ENCODE measurements around the gene SARDH.

- TF ChIP-seq, protein P1, sequence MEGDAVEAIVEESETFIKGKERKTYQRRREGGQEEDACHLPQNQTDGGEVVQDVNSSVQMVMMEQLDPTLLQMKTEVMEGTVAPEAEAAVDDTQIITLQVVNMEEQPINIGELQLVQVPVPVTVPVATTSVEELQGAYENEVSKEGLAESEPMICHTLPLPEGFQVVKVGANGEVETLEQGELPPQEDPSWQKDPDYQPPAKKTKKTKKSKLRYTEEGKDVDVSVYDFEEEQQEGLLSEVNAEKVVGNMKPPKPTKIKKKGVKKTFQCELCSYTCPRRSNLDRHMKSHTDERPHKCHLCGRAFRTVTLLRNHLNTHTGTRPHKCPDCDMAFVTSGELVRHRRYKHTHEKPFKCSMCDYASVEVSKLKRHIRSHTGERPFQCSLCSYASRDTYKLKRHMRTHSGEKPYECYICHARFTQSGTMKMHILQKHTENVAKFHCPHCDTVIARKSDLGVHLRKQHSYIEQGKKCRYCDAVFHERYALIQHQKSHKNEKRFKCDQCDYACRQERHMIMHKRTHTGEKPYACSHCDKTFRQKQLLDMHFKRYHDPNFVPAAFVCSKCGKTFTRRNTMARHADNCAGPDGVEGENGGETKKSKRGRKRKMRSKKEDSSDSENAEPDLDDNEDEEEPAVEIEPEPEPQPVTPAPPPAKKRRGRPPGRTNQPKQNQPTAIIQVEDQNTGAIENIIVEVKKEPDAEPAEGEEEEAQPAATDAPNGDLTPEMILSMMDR (optimal IDR thresholded peaks at IDR 0.05 in 1 of 3, IDR thresholded peaks at IDR 0.05 in 1 of 3, conservative IDR thresholded peaks at IDR 0.05 in 1 of 3; ENCODE audit: extremely low read depth in 1 of 3, insufficient read depth in 2 of 3, low read length in 3 of 3), result no peak
- no peak for TF ChIP-seq EZH2 (IDR thresholded peaks at IDR 0.05; ENCODE audit: low read length)
These were observed 36.6 kb upstream of the SARDH start for GRCh38 chr9:133774799-133775198.

All from keratinocyte (primary cell).